HG03354 (cell line): ENCODE data around the gene FOXO6.

Source experiments
- ATAC-seq: cut with Tn5 transposase; IDR thresholded peaks from one replicate; pipeline ENCODE4 v1.9.1; 2021; ENCODE audit warnings: mild to moderate bottlenecking; ENCODE audit not compliant: unreplicated experiment, poor library complexity, severe bottlenecking

FOXO6 gene

GRCh38 chr1:41418857-41419583 is 57.8 kb downstream of the FOXO6 start:
- no peak for ATAC-seq

DNA sequence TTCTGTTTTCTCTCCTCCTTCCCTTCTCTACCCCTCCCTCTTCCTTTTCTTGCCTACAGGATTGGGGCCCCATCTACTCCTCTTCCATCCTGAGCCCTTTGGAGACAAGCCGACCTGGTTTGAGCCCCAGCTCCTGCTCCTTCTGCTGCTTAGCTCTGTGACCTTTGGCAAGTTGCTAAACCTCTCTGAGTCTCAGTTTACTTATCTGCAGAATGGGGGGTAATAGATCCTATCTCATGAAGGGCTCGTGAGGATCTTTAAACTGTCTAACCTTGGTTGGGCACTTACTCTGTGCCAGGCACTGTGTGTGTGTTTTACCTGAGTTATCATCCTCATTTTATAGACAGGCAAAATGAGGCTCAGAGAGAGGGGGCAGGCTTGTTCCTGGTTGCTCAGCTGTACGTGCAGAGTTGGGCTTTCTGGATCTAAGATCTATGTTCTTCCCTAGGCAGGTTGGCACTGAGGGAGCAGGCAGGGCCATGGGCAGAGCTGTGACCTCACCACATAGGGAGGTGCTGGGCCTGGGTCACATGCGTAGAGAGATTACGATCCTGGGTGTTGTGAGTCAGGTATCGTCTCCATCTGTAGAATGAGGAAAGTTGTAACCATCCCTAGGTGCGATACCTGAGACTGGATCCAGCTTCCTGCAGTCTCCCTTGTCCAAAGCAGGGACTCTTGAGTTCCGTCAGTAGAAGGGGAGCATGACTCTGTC is 58.5 kb downstream of the FOXO6 start:
- no peak for ATAC-seq

- no peak for ATAC-seq
Observed at GRCh38 chr1:41420351-41420750, 59.1 kb downstream of the FOXO6 start.

DNA sequence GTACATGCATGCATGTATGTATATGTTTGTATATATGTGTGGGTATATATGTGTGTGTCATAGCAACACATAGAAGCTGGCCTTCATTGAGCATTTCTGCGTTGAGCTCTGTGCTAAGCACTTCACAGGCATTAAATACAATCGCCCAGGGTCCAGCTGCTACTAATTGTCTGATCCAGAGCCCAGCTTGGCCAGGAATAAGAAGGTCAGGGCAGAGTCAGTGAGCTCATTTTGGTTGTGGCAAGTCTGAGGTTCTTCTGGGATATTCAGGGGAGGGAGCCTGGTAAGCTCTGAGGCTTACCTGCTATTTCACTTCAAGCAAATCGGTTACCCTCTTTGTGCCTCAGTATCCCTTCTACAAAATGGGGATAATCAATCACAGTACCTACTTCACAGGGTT is 59.6 kb downstream of the FOXO6 start:
- ATAC-seq = no peak

DNA sequence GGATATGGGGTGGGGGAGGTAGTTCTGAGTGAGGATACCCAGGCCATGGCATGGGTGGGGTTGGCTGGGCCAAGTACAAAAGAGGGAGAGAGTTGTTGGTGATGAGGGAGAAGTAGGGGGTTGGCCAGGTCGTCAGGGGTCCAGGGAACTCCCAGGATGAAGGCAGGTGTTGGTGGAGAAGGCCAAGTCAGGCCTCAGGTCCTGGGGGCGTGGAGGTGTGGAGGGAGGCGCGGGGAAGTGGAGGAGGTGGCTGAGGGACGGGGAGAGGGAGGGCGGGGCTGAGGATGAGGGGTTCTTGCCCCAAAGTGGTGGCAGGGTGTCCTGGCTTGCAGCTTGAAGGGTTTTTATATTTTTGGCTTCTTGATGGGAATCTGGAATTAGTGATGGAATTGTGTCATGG is 61.1 kb downstream of the FOXO6 start:
- no peak for ATAC-seq

- no peak for ATAC-seq
Observed at GRCh38 chr1:41423511-41424191, 62.4 kb downstream of the FOXO6 start.

- ATAC-seq = no peak
Observed at GRCh38 chr1:41424581-41425118, 63.4 kb downstream of the FOXO6 start.

GRCh38 chr1:41425369-41425768 is 64.1 kb downstream of the FOXO6 start:
- ATAC-seq = no peak

GRCh38 chr1:41426201-41426890 is 65.1 kb downstream of the FOXO6 start:
- no peak for ATAC-seq

DNA sequence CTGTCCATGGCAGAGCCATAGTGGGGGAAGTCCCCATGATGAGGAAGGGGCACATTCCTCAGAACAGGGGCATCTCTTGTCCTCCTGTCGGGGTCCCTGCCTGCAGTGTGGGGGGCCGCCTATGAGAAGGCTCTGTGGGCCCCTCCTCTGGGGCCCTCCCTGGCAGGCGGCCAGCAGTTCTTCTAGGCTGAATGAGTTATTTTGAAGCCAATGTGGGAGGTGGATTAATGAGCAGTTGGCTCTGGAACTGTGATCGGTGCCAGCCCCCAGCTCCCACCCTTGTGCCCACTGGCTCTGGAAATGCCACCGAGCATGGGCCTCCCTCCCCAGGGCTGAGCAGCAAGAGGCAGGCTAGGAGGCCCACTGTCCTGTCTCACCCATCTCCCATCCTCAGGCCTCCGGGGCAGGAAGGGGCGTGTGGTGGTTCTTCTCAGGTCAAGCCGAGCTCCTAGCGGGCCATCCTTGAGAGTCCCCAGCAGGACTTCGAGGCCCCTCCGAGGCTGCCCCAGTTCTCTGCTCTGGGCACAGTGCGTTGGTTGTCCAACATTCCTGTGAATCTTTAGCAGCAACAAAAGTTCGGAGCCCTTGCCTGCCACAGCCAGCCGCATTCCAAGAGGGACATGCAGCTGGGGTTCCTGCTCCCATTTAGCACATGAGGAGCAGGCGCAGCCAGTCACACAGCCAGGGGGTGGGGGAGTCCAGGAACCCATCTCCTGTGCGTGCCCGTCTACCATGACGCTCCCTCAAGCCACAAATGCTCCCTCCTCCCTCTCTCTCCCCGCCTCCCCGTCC is 66.1 kb downstream of the FOXO6 start:
- ATAC-seq = no peak

GRCh38 chr1:41427916-41428737 is 66.9 kb downstream of the FOXO6 start:
- ATAC-seq = no peak

- no peak for ATAC-seq
Observed at GRCh38 chr1:41428738-41429640, 67.8 kb downstream of the FOXO6 start.

- no peak for ATAC-seq
Observed at GRCh38 chr1:41429641-41430035, 68.4 kb downstream of the FOXO6 start.

DNA sequence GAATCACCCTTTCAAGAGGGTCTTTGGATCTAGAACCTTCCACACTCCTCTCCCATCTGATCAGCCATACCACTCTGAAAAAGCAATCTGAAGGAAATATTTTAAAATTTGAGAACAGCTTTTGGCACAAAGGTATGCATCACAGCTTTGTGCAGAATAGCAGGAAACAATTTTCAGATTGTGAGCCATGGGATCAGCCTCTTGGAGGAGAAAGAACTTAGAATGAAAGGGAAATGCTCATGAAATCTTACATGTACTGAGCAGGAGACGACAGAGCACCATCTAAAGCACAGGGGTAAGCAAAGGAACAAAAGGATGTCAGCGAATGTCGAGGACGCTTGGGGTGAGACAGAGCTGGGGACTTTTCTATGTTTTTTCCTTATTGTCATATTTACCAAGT is 68.8 kb downstream of the FOXO6 start:
- no peak for ATAC-seq

DNA sequence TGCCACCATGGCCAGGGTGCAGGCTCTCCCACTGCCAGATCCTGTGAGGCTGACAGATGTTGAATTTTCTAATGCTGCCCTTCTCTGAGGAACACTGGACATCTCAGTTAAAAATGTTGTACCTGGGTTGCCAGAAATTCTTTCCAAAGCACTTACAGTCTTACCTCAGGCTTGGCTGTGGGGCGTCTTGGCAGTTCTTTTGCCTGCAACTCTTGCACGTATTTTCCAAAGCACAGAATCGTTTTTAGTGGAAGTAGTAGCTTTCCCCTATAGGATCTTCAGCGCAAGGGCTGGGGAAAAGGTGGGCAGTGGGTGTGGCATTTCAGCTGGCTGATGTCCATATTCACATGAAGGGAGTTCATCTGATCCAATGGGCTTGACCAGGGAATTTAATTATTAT is 69.3 kb downstream of the FOXO6 start:
- no peak for ATAC-seq

- no peak for ATAC-seq
Observed at GRCh38 chr1:41431490-41432350, 70.5 kb downstream of the FOXO6 start.
